ENCODE results near the gene RPL23. TPM values are rescaled to one million over a fixed set of nuclear protein-coding genes. Genes with fewer than 3 reads are reported as not detected.

RPL23 gene
- total RNA-seq, 1 donor from 2014 or later: 1,142 TPM

GRCh38 chr17:38800237-38800760 lies 53.2 kb downstream of the RPL23 start:
- peaks cover 20% of the 10 kb centered on the region for H3K4me1 ChIP-seq
- H3K27me3 ChIP-seq: no peaks in the 10 kb centered on the region
- intact Hi-C loops (cut with DNase I): no loop called here
- TF ChIP-seq CTCF (IDR thresholded peaks at IDR 0.05): no peak
- ATAC-seq: no peak
- H3K4me3 ChIP-seq: peak overlapping the region; percentile 62
- H3K9me3 ChIP-seq: no peaks in the 10 kb centered on the region
- H3K27ac ChIP-seq: peak overlapping the region; percentile 99
- DNase-seq: no peak
- H3K36me3 ChIP-seq: peaks cover 44% of the 10 kb centered on the region

- intact Hi-C loops (cut with DNase I): no loop called here
- no peak for TF ChIP-seq CTCF (IDR thresholded peaks at IDR 0.05)
- H3K9me3 ChIP-seq: no peaks in the 10 kb centered on the region
- peak within 1 kb of the TSS; percentile 62 for H3K4me3 ChIP-seq
- ATAC-seq (peak; percentile 97), DNase-seq (peak; percentile 98)
- H3K36me3 ChIP-seq: peaks cover 38% of the 10 kb centered on the region
- H3K27ac ChIP-seq: peak within 1 kb of the TSS; percentile 99
- H3K4me1 ChIP-seq: peaks cover 20% of the 10 kb centered on the region
- H3K27me3 ChIP-seq: no peaks in the 10 kb centered on the region
These were observed 53.9 kb downstream of the RPL23 start, which contains the start of gene PIP4K2B for GRCh38 chr17:38799501-38800236. PIP4K2B (minus strand) TSS chr17:38799556; CDS start chr17:38799424, 132 bp downstream.

- H3K4me1 ChIP-seq: peaks cover 20% of the 10 kb centered on the region
- no peaks in the 10 kb centered on the region for H3K9me3 ChIP-seq
- no peak for DNase-seq
- intact Hi-C loops (cut with DNase I): no loop called here
- H3K27ac ChIP-seq: peak overlapping the region; percentile 99
- H3K27me3 ChIP-seq: no peaks in the 10 kb centered on the region
- peaks cover 30% of the 10 kb centered on the region for H3K36me3 ChIP-seq
- no peak for TF ChIP-seq CTCF (IDR thresholded peaks at IDR 0.05)
- peak; percentile 29 for ATAC-seq
- H3K4me3 ChIP-seq: peak overlapping the region; percentile 62
These were observed 54.7 kb downstream of the RPL23 start for GRCh38 chr17:38798614-38799500.

Small RNAs within 50 kb of the gene (microRNA-seq; reads per million reads assigned to microRNA genes)
- not detected for gene MIR4727 (ENCODE audit: borderline microRNAs expressed)

Other genes with a start within 250 kb of the RPL23 start
- gene SRCIN1, start 247.8 kb downstream of the RPL23 start, total RNA-seq: 2.1 TPM
- gene EPOP, start 178.8 kb downstream of the RPL23 start, total RNA-seq: 2.1 TPM
- 133 TPM for gene MLLT6, start 148.4 kb downstream of the RPL23 start, total RNA-seq
- 29.7 TPM for gene CISD3, start 123.4 kb downstream of the RPL23 start, total RNA-seq
- 59.1 TPM for gene PCGF2, start 105.4 kb downstream of the RPL23 start, total RNA-seq
- 127 TPM for gene PSMB3, start 101.0 kb downstream of the RPL23 start, total RNA-seq
- gene PIP4K2B, start 54.2 kb downstream of the RPL23 start, total RNA-seq: 50.5 TPM
- gene CWC25, start 28.4 kb downstream of the RPL23 start, total RNA-seq: 22.2 TPM
- gene LASP1, start 16.3 kb upstream of the RPL23 start, total RNA-seq: 158 TPM
- gene FBXO47, start 113.7 kb upstream of the RPL23 start, total RNA-seq: not detected

All from upper lobe of right lung (tissue), 1 donor.